Stimulated activated CD4-positive, alpha-beta T cell treated with anti-CD3 and anti-CD28 coated beads, TNF-alpha, amount 100 ng/mL, for 24 hours (primary cell): Measurements from ENCODE around the gene GUCA2A.
A peak's percentile ranks its signal among the peaks of the same experiment; 100 is the strongest.

Experiments used
- DNase-seq, 3 experiments: peaks; one replicate each; pipeline ENCODE4 v3.0.0-alpha.2; 2020; ENCODE audit warnings: low read depth in 3 of 3

The GUCA2A gene

DNA sequence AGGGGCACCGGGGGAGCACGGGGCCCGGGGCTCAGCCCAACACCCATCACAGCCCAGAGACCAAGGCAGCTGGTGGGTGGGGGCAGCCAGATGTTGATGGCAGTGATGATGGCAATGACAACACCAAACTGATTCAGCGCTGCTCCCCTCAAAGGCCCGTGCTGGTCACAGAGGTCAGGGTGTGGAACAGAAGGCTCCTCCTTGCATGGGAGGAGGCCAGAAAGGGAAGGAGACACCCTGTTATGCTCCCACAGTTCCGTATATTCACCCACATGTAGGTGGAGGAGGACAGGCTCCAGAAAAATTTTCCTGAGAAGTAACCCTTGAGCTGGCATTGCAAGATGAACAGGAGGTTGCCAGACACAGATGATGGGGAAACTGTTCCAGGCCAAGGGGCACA, 10.9 kb downstream of the GUCA2A start:
- DNase-seq, result no peak

DNA sequence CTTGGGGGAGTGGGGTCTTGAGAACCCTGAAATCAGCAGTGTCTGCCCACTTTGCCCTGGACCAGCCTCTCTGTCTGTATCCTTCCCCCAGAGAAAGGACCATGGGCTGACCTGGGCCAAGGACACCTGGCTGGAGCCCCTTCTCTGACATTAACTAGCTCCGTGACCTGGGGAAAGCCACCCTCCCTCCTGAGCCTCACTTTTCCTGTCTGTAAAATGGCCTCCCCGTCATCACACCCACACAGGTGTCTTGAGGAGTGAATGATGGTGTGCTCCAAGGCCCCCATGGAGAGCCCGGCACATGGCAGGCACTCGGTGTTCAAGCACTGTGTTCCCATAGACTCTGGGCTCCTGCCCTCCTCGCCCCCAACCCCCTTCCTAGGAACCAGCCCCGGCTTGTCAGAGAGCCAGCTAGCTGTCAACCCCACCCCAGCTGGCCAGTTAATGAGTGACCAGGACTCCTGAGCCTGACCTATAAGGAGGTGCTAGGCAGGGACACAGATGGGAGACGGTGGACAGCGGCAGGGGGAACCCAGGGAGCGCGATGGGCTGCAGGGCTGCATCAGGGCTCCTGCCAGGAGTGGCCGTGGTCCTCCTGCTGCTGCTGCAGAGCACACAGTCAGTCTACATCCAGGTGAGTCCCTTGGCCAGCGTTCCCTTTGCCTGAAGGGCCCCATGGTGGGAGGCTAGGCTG, 11.5 kb downstream of the GUCA2A start, which contains the start of gene GUCA2B:
Gene GUCA2B, plus strand, starts transcription at position 504 of the 694 bp plus-strand sequence. Its CDS starts 41 bp downstream, at position 545.
- DNase-seq, result no peak

GRCh38 chr1:42152119-42152518, 12.4 kb downstream of the GUCA2A start:
- DNase-seq, result no peak

DNA sequence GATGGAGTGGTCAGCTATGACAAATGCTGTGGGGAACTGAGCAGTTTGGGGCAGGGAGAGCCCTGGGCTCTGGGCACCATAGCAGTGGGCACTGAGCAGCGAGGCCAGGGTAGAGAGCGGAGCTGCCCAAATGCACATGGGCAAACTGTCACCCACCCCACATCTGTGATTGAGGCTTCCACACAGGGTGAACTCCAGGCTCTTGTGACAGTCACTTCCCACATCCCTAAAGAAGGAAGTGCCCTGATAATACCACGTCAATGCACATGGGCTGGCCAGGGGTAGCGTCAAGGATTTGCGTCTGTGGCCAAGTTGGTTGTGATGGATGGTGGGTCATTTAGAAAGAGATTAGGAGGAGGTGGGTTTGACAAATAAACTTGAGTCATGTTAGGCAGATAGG, 13.9 kb downstream of the GUCA2A start:
- no peak for DNase-seq

DNA sequence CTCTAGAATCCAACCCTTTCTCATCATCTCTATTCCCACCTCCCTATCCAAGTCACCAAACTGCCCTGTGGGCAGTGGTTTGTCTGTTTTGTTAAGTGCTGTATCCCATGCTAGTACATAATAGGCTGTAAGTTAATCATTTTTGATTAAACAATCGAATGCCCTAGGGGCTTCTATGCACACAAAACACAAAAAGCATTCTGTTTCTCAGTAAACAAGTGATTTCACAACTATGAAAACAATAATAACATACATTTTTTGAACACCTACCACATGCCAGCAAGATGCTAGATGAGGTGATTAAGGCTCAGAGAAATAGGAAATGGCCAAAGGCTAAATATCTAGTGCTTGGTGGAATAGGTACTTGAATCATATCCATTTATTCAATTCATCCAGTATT, 16.4 kb downstream of the GUCA2A start:
- no peak for DNase-seq

DNA sequence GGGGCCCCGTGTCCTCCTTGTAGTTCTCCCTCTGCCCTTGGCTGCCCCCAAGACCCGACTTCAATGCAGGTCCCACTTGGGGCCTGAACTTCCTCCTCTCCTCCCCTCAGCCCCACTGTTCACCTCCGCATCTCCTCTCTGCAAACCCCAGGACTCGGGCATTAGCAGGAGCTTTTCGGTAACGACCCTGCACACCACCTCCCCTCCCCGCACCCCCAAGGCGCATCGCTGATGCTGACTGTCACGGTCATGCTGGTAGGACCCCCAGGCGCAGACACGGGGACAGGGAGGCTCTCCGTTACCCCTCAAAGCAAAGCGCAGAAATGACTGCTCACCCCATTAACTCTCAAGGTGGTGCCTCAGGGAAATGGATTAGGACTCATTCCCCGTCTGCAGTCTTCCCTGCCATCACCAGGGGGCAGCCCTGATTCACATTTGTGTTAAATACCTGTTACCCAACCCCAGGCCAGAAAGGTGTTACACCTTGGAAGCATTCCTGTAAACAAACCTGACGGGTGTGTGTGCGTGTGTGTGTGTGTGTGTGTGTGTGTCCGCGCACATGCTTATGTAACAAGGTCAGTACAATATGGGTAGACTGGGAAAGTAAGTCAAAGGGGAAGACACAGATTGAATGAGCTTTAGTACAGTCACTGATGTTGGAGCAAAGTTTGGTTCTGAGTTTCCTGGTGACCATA, 17.8 kb downstream of the GUCA2A start:
- DNase-seq, result peak; percentile 42 to 72 (median 54)

GRCh38 chr1:42145764-42146625, 18.6 kb downstream of the GUCA2A start:
- no peak for DNase-seq

DNA sequence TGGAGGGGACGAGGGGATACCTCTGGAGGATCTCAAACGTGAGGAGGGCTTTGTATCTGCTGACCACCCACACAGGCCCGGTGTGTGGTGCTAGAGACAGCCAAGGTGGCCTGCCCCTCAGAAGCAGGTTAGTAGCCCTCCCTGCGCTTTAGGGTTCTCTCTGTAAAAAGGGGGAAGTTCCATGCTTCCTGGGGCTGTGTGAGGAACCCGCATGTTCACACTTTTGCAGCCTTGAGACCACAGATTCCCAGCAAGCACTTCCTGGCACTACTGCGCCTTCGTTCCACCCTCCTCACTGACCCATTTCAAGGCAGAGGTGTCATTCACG, 19.2 kb downstream of the GUCA2A start:
- no peak for DNase-seq

DNA sequence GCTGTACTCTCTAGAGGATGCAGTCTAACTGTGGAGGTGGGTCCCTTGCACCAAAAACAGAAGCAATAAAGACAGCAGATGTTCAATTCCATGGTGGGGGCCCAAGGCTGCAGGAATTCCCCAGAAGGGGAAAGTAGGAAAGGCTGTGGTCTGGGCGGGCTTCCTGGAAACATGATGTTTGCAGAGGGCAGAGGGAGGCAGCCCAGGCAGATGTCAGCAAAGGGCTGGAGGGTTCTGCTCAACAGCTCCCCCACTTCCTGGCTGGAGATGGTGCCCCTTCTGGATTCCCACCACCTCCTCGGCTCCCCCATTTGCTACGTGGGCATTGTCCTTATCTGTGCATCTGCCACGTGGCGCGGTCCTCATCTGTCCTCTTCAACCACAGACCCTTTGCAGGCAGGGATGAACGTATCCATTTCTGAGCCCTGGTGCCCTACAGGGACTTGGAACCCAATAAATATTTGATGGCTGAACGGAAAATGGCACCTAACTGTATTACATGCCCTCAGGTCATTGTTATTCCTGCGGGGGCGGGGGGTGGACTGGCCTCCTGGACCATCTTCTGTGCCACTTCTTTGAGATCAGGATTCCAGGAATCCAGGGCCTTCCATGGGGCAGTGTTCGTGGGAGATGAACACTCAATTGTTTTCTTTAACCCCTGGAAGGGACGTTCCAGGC, 19.7 kb downstream of the GUCA2A start:
- DNase-seq, result no peak

- no peak for DNase-seq
Measured at GRCh38 chr1:42143896-42144710, 20.4 kb downstream of the GUCA2A start.

- no peak for DNase-seq
Measured at GRCh38 chr1:42142894-42143675, 21.5 kb downstream of the GUCA2A start.

DNA sequence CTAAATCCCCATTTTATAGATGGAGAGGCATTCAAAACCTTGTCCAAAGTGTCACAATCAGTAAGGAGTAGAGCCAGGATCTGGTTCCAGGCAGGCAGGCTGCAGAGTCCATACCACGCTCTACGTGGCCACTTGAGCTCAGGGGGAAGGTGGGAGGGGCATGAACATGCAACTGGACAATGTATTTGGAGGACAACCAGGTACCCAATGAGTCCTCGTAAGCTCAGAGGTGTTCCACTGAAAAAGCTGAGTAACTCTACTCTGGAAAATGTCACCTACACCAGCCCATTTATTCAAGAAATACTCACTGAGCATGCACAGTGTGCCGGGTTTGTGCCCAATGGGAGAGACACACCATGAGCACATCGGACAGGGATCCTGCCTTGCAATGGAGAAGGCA, 22.6 kb downstream of the GUCA2A start:
- DNase-seq, result no peak

DNA sequence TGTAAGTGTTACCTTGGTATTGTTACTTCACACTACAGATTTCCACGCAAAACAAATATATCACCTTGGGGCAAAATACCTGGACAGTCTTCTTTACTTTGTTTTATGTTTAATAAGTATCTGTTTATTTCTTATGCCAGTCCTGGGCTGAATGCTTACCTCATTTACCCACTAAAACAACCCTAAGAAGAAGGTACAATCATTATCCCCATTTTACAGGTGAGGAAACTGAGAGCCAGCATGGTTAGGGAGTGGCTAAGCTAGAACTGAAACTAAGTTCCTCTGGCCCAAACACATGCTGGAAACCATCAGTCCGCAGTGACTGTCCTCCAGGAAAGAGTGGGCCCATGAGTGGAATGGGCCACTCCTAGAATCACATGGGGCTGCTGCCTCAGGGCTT, 24.4 kb downstream of the GUCA2A start:
- no peak for DNase-seq

- DNase-seq, result no peak
Measured at GRCh38 chr1:42139444-42139843, 25.1 kb downstream of the GUCA2A start.

DNA sequence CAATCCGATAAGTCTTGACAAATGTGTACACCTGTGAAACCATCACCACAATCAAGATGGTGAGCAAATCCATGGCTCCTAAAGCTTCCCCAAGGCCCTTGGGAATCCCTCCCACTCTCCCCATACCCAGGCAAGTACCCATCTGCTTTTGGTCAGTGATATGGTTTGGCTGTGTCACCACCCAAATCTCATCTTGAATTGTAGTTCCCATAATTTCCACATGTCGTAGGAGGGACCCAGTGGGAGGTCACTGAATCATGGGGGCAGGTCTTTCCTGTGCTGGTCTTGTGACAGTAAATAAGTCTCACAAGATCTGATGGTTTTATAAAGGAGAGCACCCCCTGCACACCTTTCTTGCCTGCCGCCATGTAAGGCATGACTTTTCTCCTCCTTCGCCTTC, 26.0 kb downstream of the GUCA2A start:
- DNase-seq, result no peak

- DNase-seq, result no peak
Measured at GRCh38 chr1:42137766-42138165, 26.8 kb downstream of the GUCA2A start.

DNA sequence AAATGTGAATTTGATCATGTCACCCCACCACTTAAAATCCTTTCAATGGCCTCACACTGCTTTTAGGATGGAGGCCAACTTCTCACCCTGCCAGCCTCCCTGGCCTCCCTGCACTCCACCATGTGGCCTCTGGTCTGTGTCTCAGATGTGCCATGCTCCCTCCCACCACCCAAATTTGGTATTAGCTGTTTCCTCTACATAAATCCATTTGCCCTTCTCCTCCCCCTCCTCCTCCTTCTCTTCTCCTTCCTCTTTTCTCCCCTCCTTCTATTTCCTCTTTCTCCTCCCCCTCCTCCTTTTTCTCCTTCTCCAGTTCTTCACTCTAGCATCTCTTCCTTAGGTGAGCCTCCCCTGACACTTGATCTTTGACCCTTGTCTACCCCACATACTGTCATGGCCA, 28.1 kb downstream of the GUCA2A start:
- DNase-seq, result no peak

- no peak for DNase-seq
Measured at GRCh38 chr1:42135426-42135825, 29.1 kb downstream of the GUCA2A start.

GRCh38 chr1:42133809-42134526, 30.6 kb downstream of the GUCA2A start:
- no peak for DNase-seq

DNA sequence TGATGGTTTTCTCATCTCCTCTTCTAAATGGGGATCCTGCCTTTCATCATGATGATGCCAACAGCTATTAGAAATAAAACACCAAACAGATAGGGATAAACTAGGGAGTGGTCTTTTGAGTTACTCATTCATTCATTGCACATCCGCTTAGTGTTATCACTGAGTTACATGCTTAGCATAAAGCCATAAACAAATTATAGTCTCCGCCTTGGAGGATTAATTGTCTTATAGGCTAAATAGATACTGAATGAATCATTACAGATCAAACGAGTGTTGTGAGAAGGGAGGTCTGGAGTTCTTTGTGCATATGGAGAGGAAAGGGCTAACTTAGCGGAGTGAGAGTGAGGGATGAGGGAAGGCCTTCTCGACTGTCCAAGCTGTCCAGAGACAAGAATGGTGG, 31.2 kb downstream of the GUCA2A start:
- no peak for DNase-seq
